GM12891 (cell line): ENCODE results near the gene ZAP70.

Experiments used
- POLR2A ChIP-seq: IDR thresholded peaks from 2 replicates; pipeline ENCODE4 v1.6.1; 2011; ENCODE audit warnings: low read depth, low read length, control low read depth
- POLR2AphosphoS5 ChIP-seq: IDR thresholded peaks from 2 replicates; pipeline ENCODE4 v1.6.1; 2011; ENCODE audit warnings: low read depth, low read length, control low read depth

DNA sequence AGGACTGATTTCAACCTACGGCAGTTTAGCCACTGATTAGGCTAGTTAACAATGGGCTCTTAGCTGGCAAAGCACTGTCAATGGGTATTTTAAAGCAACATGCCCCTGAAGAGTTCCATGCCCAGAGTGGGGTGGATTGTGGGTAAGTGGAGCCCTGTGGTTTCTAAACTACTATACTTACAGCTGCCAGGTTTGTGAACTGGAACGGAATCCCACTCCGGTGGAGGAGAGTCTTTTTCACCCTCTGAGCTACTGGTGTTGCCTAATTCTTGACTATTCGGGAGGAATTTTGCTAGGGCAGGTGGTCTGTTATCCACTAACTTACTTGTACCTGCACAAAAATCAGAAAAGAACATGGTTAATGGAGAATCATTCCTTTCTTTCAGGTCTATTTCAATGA, 52.6 kb downstream of the ZAP70 start:
- TF ChIP-seq POLR2AphosphoS5 = no peak
- no peak for TF ChIP-seq POLR2A
